Caco-2 (cell line): Measurements from ENCODE around the gene BORA. TPM values are rescaled to one million over a fixed set of nuclear protein-coding genes. Genes with fewer than 3 reads are reported as not detected.

Experiments used
- BruUV-seq: library from RNA; stranded (reverse); fragments of 400-500 nt; replicated peaks from 2 replicates; lab custom pipeline; 2021; lab: Mats Ljungman, UMichigan
- CTCF ChIA-PET: fragments of 300-600 bp; sonication (Branson Sonifier 250); formaldehyde crosslinking; loops from one replicate; lab custom pipeline; 2022; ENCODE audit warnings: antibody characterized with exemption; lab: Charles Lee
- POLR2A ChIA-PET: fragments of 300-600 bp; sonication (Branson Sonifier 250); formaldehyde crosslinking; loops from one replicate; lab custom pipeline; 2022; ENCODE audit warnings: antibody characterized with exemption; lab: Charles Lee
- DNase-seq, 2 experiments: peaks; one replicate each; pipeline versions ENCODE4 v3.0.0 to v3.0.0-alpha.2; 2020 to 2022
- H3K27me3 ChIP-seq: replicated peaks from 2 replicates; pipeline ENCODE4 v1.6.0; 2011; ENCODE audit warnings: low read length; ENCODE audit not compliant: control insufficient read depth, insufficient read depth
- H3K36me3 ChIP-seq: 2 replicates; pipeline ENCODE4 v1.5.1; 2011; ENCODE audit warnings: low read length; ENCODE audit not compliant: control insufficient read depth, insufficient read depth
- H3K4me1 ChIP-seq: fragments of 250-450 bp; sonication (Bioruptor Pico); 2 replicates; pipeline ENCODE4 v1.5.1; 2020; ENCODE audit warnings: mild to moderate bottlenecking
- H3K4me3 ChIP-seq: 2 replicates; pipeline ENCODE4 v1.5.1; 2011; ENCODE audit warnings: low read depth, mild to moderate bottlenecking, control low read depth, low read length
- H3K9me3 ChIP-seq: fragments of 250-450 bp; sonication (Bioruptor Pico); 2 replicates; pipeline ENCODE4 v1.5.1; 2020; ENCODE audit warnings: mild to moderate bottlenecking, moderate library complexity
- H3K27ac Mint-ChIP-seq: one replicate; pipeline ENCODE4 v1.8.0; 2022; ENCODE audit warnings: mixed read lengths; ENCODE audit not compliant: unreplicated experiment
- H3K27me3 Mint-ChIP-seq: one replicate; pipeline ENCODE4 v1.8.0; 2022; ENCODE audit warnings: mixed read lengths; ENCODE audit not compliant: insufficient read depth, unreplicated experiment
- H3K36me3 Mint-ChIP-seq: one replicate; pipeline ENCODE4 v1.8.0; 2022; ENCODE audit warnings: mild to moderate bottlenecking, mixed read lengths; ENCODE audit not compliant: insufficient read depth, unreplicated experiment
- H3K4me1 Mint-ChIP-seq: one replicate; pipeline ENCODE4 v1.8.0; 2022; ENCODE audit warnings: low read depth, mixed read lengths; ENCODE audit not compliant: unreplicated experiment
- H3K4me3 Mint-ChIP-seq: one replicate; pipeline ENCODE4 v1.8.0; 2022; ENCODE audit warnings: mild to moderate bottlenecking, moderate library complexity, mixed read lengths; ENCODE audit not compliant: unreplicated experiment
- H3K9me3 Mint-ChIP-seq: one replicate; pipeline ENCODE4 v1.8.0; 2022; ENCODE audit warnings: mixed read lengths; ENCODE audit not compliant: unreplicated experiment
- intact Hi-C: fragments of 100-400 bp; cut with micrococcal nuclease; formaldehyde crosslinking; loops from one replicate; pipeline ENCODE4 v1.10.0; 2022; ENCODE audit not compliant: unreplicated experiment
- total RNA-seq: library from RNA; stranded (reverse); gene quantifications from 2 replicates; pipeline ENCODE4 v1.2.3, GENCODE V29; 2022
- TF ChIP-seq, protein P1 (sequence below), 2 experiments: fragments of 200-600 bp in 1 of 2; IDR thresholded peaks; 1 replicate in 1 of 2; 2 replicates in 1 of 2; pipeline versions ENCODE4 v1.5.1 to v1.8.0; 2011 to 2022; ENCODE audit warnings: antibody characterized with exemption in 1 of 2, control low read depth in 1 of 2, inconsistent platforms in 1 of 2, low read depth in 1 of 2, low read length in 1 of 2, mild to moderate bottlenecking in 1 of 2, moderate library complexity in 1 of 2; ENCODE audit not compliant: insufficient read depth in 1 of 2, severe bottlenecking in 1 of 2, unreplicated experiment in 1 of 2

Gene BORA
- total RNA-seq, 1 experiment from 2014 or later: 27.5 TPM

DNA sequence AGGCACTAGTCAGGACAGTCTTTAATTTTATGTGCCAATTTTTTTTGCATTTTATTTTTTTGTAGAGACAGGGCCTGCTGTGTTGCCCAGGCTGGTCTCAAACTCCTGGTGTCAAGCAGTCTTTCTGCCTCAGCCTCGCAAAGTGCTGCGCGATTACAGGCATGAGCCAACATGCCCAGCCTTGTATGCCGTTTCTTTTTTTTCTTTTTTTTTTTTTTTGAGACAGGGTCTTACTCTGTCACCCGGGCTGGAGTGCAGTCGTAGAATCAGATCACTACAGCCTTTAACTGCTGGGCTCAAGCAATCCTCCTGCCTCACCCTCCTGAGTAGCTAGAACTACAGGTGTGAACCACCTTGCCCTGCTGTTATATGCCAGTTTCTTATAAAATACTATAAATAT lies 26.4 kb downstream of the BORA start:
- no peaks in the 10 kb centered on the region for H3K4me1 ChIP-seq
- TF ChIP-seq, protein P1, sequence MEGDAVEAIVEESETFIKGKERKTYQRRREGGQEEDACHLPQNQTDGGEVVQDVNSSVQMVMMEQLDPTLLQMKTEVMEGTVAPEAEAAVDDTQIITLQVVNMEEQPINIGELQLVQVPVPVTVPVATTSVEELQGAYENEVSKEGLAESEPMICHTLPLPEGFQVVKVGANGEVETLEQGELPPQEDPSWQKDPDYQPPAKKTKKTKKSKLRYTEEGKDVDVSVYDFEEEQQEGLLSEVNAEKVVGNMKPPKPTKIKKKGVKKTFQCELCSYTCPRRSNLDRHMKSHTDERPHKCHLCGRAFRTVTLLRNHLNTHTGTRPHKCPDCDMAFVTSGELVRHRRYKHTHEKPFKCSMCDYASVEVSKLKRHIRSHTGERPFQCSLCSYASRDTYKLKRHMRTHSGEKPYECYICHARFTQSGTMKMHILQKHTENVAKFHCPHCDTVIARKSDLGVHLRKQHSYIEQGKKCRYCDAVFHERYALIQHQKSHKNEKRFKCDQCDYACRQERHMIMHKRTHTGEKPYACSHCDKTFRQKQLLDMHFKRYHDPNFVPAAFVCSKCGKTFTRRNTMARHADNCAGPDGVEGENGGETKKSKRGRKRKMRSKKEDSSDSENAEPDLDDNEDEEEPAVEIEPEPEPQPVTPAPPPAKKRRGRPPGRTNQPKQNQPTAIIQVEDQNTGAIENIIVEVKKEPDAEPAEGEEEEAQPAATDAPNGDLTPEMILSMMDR (IDR thresholded peaks at IDR 0.05; ENCODE audit: insufficient read depth in 1 of 2, low read depth in 1 of 2, low read length in 1 of 2, severe bottlenecking in 1 of 2, unreplicated experiment in 1 of 2): no peak

DNA sequence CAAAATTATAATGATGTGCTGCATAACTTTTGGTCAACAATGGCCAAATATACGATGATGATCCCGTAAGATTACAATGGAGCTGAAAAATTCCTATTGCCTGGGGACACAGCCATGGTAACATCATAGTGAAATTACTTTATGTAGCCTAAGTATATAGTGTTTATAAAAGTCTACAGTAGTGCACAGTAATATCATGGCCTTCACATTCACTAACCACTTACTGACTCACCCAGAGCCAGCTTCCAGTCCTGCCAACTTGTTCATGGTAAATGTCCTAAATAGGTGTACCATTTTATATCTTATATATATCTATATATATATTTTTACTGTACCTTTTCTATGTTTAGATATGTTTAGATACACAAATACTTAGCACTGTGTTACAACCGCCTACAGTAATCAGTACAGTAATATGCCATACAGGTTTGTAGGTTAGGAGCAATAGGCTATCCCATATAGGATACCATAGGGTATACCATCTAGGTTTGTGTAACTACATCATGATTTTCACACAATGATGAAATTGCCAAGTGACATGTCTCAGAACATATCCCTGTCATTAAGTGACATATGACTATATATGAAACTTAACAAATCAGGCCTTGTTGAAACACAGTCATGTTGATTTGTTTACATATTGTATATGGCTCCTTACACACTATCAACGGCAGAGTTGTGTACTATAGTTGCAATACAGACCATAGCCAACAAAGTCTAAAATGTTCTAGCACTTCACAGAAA lies 30.2 kb downstream of the BORA start:
- ChIA-PET CTCF (no interaction called here), POLR2A (no interaction called here)
- Histone ChIP-seq H3K4me3 (no peak overlapping the region), H3K36me3 (peaks cover 1% of the 10 kb centered on the region; the same call in 1 of the 2 replicates), H3K27me3 (no peaks in the 10 kb centered on the region), H3K4me1 (no peaks in the 10 kb centered on the region), H3K9me3 (no peaks in the 10 kb centered on the region)
- Mint-ChIP-seq H3K9me3 (no peaks in the 10 kb centered on the region), H3K36me3 (peaks cover 88% of the 10 kb centered on the region), H3K4me3 (no peak overlapping the region), H3K4me1 (no peaks in the 10 kb centered on the region), H3K27me3 (no peaks in the 10 kb centered on the region), H3K27ac (no peak overlapping the region)
- DNase-seq: no peak
- TF ChIP-seq, protein P1 (IDR thresholded peaks at IDR 0.05; ENCODE audit: insufficient read depth in 1 of 2, low read depth in 1 of 2, low read length in 1 of 2, severe bottlenecking in 1 of 2, unreplicated experiment in 1 of 2): no peak
- intact Hi-C loops: no loop called here
- BruUV-seq: TSS peak; percentile 18

More for the DNA sequence above, 26.4 kb downstream of the BORA start:
- H3K4me3 ChIP-seq: no peak overlapping the region
- Mint-ChIP-seq H3K36me3 (peaks cover 90% of the 10 kb centered on the region), H3K4me3 (no peak overlapping the region), H3K27me3 (no peaks in the 10 kb centered on the region), H3K4me1 (peaks cover 7% of the 10 kb centered on the region), H3K27ac (no peak overlapping the region), H3K9me3 (no peaks in the 10 kb centered on the region)
- intact Hi-C loops: no loop called here
- no TSS peak for BruUV-seq
- ChIA-PET POLR2A (no interaction called here), CTCF (no interaction called here)
- no peaks in the 10 kb centered on the region for H3K9me3 ChIP-seq
- H3K27me3 ChIP-seq: no peaks in the 10 kb centered on the region
- DNase-seq: no peak
- no peaks in the 10 kb centered on the region; the same call in 1 of the 2 replicates for H3K36me3 ChIP-seq

DNA sequence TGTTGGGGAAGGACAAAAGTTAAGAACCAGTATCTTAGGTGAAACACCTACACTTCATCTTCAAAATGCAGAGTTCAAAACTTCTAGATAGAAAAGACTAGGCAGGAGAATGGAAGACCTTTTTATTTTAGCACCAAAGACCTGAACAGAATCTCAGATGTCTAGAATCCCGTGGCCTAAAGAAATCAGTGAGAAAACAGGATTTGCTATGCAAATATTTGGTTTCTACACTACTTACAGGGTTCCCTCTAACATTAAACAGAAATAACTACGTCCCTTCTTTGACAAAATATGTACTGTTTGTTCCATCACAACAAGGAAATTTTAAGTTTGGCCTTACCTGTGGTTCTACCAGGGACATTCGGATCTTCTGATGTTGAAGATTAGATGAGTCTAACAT lies 32.5 kb downstream of the BORA start:
- CTCF ChIA-PET: no interaction called here
- POLR2A ChIA-PET: no interaction called here
- Histone ChIP-seq H3K4me3 (no peak overlapping the region), H3K36me3 (peaks cover 1% of the 10 kb centered on the region; the same call in 1 of the 2 replicates), H3K4me1 (no peaks in the 10 kb centered on the region), H3K27me3 (no peaks in the 10 kb centered on the region), H3K9me3 (no peaks in the 10 kb centered on the region)
- Mint-ChIP-seq H3K4me1 (no peaks in the 10 kb centered on the region), H3K27ac (no peak overlapping the region), H3K27me3 (no peaks in the 10 kb centered on the region), H3K36me3 (peaks cover 90% of the 10 kb centered on the region), H3K9me3 (no peaks in the 10 kb centered on the region), H3K4me3 (no peak overlapping the region)
- no peak for DNase-seq
- BruUV-seq: no TSS peak
- TF ChIP-seq, protein P1 (IDR thresholded peaks at IDR 0.05; ENCODE audit: insufficient read depth in 1 of 2, low read depth in 1 of 2, low read length in 1 of 2, severe bottlenecking in 1 of 2, unreplicated experiment in 1 of 2): no peak
- intact Hi-C loops: no loop called here
